RWPE2 (cell line): ENCODE data around the gene PRTFDC1.

ENCODE experiments used
- ATAC-seq: fragments of 200-7000 bp; cut with Tn5 transposase; 3 replicates; pipeline ENCODE4 v1.9.1; 2021; ENCODE audit warnings: low read depth
- DNase-seq: peaks from one replicate; pipeline ENCODE4 v3.0.0-alpha.2; 2020; ENCODE audit warnings: low spot score
- H3K27ac ChIP-seq: fragments of 450-650 bp; 2 replicates; pipeline ENCODE4 v1.5.1; 2017; ENCODE audit warnings: mild to moderate bottlenecking; ENCODE audit not compliant: poor library complexity, severe bottlenecking
- H3K27me3 ChIP-seq: fragments of 250-450 bp; sonication (Bioruptor Pico); 2 replicates; pipeline ENCODE4 v1.5.1; 2021; ENCODE audit warnings: mild to moderate bottlenecking, moderate library complexity; ENCODE audit not compliant: insufficient read depth, poor library complexity, severe bottlenecking
- H3K36me3 ChIP-seq: fragments of 250-450 bp; sonication (Bioruptor Pico); 2 replicates; pipeline ENCODE4 v1.5.1; 2020; ENCODE audit warnings: low read depth, mild to moderate bottlenecking, moderate library complexity
- H3K4me1 ChIP-seq: fragments of 250-450 bp; sonication (Bioruptor Pico); 2 replicates; pipeline ENCODE4 v1.5.1; 2021; ENCODE audit warnings: mild to moderate bottlenecking, moderate library complexity; ENCODE audit not compliant: insufficient read depth, poor library complexity, severe bottlenecking
- H3K4me3 ChIP-seq: fragments of 250-450 bp; sonication (Bioruptor Pico); 2 replicates; pipeline ENCODE4 v1.5.1; 2021; ENCODE audit warnings: mild to moderate bottlenecking, moderate library complexity; ENCODE audit not compliant: severe bottlenecking
- H3K9me3 ChIP-seq: fragments of 250-450 bp; sonication (Bioruptor Pico); 2 replicates; pipeline ENCODE4 v1.5.1; 2021; ENCODE audit warnings: mild to moderate bottlenecking, moderate library complexity; ENCODE audit not compliant: severe bottlenecking
- TF ChIP-seq, protein P1 (sequence below): fragments of 450-650 bp; IDR thresholded peaks from one replicate; pipeline ENCODE4 v1.5.1; 2017; ENCODE audit warnings: mild to moderate bottlenecking, moderate library complexity; ENCODE audit not compliant: poor library complexity, severe bottlenecking

Gene PRTFDC1

DNA sequence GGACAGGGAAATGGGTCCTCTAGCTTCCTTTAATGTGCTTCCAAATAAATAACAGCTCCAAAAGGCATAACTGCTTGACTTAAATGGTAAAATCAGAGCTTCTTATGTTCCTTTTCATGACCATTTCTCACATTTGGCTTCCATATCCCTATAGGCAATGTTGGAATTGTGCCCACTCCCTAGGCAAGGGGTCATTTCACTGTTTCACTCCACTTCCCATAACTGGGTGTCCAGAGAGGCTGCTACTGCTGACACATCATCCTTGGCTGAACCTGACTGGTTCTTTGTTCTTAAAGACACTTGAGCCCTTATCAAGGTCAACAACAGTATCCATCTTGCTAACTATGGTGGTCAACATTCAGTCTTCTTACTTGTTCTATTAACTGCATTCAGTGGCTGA lies 37.1 kb downstream of the PRTFDC1 start:
- Histone ChIP-seq H3K4me1 (no peaks in the 10 kb centered on the region), H3K36me3 (no peaks in the 10 kb centered on the region), H3K27ac (no peak overlapping the region), H3K4me3 (no peak overlapping the region), H3K9me3 (no peaks in the 10 kb centered on the region), H3K27me3 (no peaks in the 10 kb centered on the region)
- DNase-seq: no peak
- TF ChIP-seq, protein P1, sequence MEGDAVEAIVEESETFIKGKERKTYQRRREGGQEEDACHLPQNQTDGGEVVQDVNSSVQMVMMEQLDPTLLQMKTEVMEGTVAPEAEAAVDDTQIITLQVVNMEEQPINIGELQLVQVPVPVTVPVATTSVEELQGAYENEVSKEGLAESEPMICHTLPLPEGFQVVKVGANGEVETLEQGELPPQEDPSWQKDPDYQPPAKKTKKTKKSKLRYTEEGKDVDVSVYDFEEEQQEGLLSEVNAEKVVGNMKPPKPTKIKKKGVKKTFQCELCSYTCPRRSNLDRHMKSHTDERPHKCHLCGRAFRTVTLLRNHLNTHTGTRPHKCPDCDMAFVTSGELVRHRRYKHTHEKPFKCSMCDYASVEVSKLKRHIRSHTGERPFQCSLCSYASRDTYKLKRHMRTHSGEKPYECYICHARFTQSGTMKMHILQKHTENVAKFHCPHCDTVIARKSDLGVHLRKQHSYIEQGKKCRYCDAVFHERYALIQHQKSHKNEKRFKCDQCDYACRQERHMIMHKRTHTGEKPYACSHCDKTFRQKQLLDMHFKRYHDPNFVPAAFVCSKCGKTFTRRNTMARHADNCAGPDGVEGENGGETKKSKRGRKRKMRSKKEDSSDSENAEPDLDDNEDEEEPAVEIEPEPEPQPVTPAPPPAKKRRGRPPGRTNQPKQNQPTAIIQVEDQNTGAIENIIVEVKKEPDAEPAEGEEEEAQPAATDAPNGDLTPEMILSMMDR: no peak
- no peak for ATAC-seq

DNA sequence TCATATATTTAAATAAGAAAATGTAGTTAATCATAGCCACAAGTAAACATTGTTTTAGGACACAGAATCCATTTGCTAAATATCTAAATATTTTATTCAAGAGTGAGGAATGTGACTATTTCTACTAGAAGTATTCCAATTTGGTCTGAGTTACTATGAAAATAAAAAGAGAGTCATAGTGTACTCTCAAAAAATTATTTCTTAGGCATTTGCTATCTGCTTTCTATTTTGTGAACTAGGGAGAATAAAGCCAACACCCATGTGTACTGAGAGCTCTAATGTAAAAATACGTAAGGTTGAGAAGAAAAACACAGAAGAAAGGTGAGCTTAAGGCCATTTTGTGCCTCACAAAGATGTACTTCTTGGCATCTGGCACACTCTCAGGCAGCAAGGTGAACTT lies 38.3 kb downstream of the PRTFDC1 start:
- no peaks in the 10 kb centered on the region for H3K36me3 ChIP-seq
- no peak overlapping the region for H3K4me3 ChIP-seq
- DNase-seq (no peak), ATAC-seq (no peak)
- peaks cover 9% of the 10 kb centered on the region for H3K4me1 ChIP-seq
- no peaks in the 10 kb centered on the region for H3K9me3 ChIP-seq
- no peaks in the 10 kb centered on the region for H3K27me3 ChIP-seq
- TF ChIP-seq, protein P1: no peak
- H3K27ac ChIP-seq: no peak overlapping the region

DNA sequence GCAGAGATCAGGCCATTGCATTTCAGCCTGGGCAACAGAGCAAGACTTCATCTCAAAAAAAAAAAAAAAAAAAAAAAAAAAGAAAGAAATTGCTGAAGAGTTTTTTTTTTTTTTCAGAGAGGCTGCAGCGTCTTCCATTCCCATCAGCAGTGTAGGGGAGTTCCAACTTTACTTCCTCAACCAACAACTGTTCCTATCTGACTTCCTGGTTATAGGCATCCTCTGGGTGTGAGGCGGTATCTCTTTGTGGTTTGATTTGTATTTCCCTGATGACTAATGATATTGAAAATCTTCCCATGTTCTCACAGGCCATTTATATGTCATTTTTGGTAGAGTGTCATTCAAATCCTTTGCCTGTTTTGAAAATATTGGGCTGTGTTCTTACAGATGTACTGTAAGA lies 40.2 kb downstream of the PRTFDC1 start:
- H3K36me3 ChIP-seq: no peaks in the 10 kb centered on the region
- no peaks in the 10 kb centered on the region for H3K27me3 ChIP-seq
- DNase-seq (no peak), ATAC-seq (peak; percentile 64; the same call in 2 of the 3 replicates)
- H3K9me3 ChIP-seq: no peaks in the 10 kb centered on the region
- TF ChIP-seq, protein P1: no peak
- H3K4me1 ChIP-seq: peaks cover 9% of the 10 kb centered on the region
- H3K27ac ChIP-seq: no peak overlapping the region
- no peak overlapping the region for H3K4me3 ChIP-seq

DNA sequence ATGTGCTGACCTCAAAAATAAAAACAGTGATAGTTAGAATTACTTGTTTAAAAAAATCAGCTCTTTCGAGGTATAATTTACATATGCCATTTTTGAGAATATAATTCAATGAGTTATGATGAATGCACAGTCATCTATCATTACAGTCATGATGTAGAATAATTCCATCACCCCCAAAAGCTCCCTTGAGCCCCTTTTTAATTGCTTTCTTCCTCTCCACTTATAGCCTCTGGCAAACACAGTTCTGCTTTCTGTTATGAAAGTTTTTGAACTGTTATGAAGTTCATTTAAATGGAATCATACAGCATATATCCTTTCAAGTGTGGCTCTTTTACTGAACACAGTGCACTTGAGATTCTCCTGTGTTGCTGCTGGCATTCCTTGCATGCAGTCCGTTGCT lies 41.4 kb downstream of the PRTFDC1 start:
- no peaks in the 10 kb centered on the region for H3K36me3 ChIP-seq
- no peak overlapping the region for H3K4me3 ChIP-seq
- DNase-seq: no peak
- ATAC-seq: no peak
- TF ChIP-seq, protein P1: no peak
- H3K9me3 ChIP-seq: no peaks in the 10 kb centered on the region
- peaks cover 9% of the 10 kb centered on the region for H3K4me1 ChIP-seq
- H3K27me3 ChIP-seq: no peaks in the 10 kb centered on the region
- no peak overlapping the region for H3K27ac ChIP-seq

GRCh38 chr10:24910574-24910973 lies 41.8 kb downstream of the PRTFDC1 start:
- peaks cover 9% of the 10 kb centered on the region for H3K4me1 ChIP-seq
- H3K9me3 ChIP-seq: no peaks in the 10 kb centered on the region
- H3K27ac ChIP-seq: no peak overlapping the region
- no peaks in the 10 kb centered on the region for H3K36me3 ChIP-seq
- TF ChIP-seq, protein P1: no peak
- DNase-seq: no peak
- no peak overlapping the region for H3K4me3 ChIP-seq
- no peak for ATAC-seq
- H3K27me3 ChIP-seq: no peaks in the 10 kb centered on the region
